ENCODE data around the gene SEMA6D.

Gene SEMA6D

DNA sequence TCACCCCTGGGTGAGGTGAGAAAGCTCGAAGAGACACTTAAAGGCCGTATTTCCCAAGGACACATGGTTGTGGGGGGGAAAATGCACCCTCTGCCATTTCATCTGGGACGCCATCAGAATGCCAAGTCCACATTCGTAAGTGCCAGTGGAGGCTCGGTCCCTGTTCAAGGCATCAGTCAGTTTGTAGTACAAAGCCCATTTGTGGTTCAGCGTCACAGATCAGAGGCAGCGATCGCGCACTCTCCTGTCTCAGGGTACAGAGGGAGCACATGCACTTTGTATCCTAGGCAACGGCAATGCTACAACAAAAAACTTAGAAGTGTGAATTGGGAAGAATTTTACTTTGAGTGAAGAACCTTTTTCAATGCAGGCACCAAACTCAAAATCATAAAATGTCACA, 27.2 kb downstream of the SEMA6D start:
- DNase-seq = no peak

DNA sequence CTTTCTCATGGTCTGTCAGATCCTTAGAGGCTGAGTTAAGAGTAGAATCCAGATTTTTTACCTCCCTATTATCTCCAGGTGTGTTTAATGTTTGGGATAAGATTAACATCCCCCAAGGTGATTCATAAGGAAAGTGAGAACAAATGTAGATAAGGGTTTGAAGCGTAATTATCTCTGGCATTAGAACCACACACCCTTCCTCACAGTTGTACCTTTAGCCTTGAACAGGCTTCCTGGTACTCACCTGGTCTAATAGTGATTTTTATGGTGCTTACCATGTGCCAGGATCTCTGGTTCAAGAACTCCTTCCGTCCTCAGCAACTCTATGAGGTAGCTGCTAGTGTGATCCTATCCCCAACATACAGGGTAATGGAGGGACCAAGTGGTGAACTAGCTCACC, 27.7 kb downstream of the SEMA6D start:
- DNase-seq = no peak

DNA sequence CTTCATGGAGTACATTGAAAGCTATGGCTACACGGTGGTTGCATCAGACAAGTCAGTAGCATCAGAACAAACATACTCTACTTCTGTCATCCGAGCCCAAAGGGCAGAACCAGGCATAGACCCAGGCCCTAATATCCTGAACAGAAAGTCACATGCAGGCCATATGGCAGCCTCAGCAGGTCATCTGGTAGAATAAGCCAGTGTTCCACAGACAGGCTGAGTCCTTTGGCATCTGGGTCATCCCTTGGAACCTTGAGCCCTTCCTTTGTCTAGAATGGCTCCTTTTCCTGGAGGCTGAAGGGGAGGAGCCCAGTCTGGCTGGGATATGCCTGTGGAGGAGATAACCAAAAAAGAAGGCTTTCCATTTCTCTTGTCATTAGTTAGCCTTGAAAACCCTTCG, 29.2 kb downstream of the SEMA6D start:
- no peak for DNase-seq

DNA sequence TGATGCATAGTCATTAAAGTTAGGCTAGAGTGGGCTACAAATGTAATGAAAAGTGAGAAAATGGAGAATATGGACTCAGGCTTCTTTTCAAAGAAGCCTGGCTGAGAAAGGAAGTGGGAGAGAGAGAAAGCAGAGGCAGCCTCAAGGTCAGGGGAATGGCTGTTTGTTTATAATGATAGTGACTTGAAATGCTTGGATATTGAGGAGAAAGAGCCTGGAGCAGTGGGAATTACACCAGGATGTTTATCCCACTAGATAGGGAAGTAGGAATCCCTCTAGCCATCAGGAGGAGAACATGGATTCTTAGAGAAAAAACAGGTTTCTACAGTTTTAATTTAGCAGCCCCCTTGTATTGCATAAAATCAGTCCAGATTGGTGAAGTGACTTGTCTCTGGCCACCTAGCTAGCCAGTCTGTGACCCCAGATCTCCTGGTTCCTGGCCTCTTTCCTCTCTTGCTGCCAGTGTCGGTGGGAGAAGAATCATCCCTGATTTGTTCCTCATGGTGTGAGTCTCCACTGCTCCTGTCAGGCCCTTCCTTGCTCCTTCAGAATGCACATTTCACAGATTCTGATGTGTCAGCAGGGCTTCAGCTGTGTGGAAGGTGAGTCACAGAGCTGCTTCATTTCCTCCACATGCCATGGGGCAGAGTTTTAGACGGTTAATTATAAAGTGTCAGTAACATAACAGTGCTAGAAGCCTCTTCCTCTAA, 32.9 kb downstream of the SEMA6D start:
- DNase-seq = no peak

DNA sequence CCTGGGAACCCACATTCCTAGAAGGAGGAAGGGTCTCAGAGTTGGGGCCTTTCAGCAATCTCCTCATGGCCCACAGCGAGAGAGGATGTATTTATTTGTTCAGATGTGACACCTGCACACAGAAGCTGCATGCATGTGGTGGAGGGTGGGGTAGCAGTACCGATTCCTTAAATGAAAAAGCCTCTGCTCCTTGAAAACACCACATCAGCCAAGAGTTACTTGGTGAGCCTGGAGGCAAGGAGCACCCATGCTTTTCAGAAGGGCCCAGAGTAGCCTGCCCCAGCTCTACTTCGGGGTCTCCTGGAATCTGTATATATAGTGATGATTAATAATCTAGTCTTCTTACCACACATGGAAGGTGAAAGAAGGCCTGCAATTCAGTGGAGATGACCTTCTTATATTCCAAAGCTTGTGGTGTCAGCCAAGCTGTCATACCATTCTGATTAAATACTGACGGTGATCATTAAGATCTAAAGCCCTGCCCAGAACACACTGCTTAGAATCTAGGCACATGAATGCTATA, 33.5 kb downstream of the SEMA6D start:
- no peak for DNase-seq

DNA sequence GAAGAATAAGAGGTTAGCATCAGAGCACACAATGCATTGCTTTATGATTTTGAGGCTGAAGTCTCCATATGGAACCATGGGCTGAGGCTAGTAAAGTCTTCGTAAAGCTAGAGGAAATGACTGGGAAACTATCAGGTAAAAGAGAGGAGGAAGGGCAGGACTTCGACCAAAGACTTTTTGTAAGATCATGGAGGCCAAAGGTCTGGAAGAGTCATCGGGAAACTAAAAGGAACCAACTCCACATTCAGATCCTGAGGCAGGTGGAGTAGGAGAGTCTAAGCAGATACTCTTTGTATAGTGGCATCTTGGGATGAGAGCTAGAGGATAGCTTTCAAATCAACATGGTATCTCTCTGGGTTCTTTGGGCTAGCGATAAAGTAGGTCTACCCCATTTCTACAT, 36.3 kb downstream of the SEMA6D start:
- no peak for DNase-seq

DNA sequence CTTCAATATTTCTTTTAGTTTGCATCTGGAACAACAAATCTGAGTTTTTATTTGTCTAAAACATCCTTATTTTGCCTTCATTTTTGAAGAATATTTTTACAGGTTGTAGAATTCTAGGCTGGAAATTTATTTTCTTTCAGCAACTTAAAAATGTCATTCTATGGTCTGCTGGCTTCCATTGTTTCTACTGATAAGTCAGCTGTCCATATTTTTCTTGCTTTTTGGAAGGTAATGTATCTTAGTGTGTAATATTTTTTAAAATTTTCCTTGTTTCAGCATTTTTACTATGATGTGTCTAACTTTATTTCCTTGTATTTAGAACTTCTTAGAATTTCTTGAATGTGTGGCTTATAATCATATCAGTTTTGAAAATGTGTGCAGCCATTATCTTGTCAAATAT, 37.0 kb downstream of the SEMA6D start:
- no peak for DNase-seq

DNA sequence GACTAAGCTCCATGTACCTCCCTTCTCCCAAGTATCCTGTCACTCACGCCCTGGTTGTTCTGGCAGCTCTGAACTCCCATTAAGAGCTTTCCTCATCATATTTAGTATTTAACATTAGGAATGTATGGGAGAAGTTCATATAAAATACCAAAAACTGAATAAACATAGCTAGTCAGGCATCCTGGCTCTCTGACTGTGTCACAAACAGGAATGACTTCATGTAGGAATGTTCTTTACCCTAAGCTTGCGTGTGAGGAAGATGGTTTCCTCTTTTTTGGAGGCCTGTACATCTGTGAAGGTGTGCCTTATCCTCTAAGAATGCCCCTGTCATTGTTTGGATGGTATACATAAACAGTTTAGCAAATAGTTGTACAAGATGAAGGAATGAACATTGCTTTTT, 38.6 kb downstream of the SEMA6D start:
- DNase-seq = no peak

DNA sequence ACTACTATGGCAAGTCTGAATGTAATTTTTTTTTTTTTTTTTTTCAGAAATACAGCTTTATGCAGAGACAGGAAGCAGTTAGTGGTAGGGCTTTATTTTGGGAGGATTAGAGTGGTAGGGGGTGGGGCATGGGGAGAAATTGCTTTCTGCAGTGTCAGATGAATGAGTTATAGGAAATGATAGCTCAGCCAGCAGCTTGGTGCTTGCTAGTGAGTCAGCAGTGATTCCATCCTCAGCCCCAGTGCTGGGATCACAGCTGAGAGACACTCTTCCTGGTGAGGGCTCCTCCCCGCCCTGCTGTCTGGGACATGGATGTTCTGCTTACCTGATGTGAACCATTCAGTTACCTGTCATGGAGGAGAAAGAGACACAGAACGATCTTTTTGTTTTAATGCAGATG, 39.6 kb downstream of the SEMA6D start:
- DNase-seq = no peak

DNA sequence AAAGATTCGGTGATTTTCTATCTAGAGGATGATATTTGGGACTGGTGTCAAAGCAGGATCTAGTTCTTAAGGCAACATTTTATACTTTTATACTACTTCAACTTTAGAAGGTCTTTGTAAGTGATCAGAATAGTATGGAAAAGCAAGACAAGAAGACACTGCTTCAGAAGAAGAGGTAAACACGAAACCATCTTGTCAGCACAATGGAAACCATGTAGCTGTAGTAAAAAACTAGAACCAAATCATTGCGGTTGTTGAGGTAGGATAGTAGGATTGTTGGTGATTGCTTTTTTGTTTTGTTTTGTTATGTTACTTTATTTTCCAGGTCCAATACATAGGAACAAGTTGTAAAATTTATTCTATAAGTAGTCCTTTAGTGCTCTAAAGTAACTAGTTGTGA, 40.0 kb downstream of the SEMA6D start:
- DNase-seq = no peak

DNA sequence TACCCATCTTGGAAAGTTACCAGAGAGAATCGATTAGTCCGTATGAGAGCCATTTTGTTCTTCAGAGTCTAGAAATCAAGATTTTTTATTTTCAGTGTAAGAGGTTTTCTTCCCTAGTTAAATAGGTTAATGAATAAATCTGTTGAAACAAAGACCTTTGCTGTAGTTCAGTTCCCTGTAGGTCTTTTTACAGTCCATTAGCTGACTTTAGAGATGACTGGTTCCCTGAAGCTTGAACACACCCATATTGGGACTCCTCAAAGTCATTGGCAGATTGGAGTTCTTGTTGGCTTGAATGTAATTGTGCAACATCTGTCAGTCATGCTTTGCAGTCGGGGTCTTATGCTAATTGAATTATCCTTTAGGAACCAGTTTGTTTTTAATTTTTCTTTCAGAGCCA, 45.3 kb downstream of the SEMA6D start:
- no peak for DNase-seq

DNA sequence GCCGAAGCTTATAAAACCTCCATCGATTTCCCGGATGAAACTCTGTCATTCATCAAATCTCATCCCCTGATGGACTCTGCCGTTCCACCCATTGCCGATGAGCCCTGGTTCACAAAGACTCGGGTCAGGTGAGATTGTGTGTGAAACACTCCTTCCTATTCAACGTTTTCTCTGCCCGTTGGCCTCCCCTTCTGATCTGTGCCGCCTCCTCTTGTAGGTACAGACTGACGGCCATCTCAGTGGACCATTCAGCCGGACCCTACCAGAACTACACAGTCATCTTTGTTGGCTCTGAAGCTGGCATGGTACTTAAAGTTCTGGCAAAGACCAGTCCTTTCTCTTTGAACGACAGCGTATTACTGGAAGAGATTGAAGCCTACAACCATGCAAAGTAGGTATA, 47.4 kb downstream of the SEMA6D start:
- DNase-seq = no peak

DNA sequence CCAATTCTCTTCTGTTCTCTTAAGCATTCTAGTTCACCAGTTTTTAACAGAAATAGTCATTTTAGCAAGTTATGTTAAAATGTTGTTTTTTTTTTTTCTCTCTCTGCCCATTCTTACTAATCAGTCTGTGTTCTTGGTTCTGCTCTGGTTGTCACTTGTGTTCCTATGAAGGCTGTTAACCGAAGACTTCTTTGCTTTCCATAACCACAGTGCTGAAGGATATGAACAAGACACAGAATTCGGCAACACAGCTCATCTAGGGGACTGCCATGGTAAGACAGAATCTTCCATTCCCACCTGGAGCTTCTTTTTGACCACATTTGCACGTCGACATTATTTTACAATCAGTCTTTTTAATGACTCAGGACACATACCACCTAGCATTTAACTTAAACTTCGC, 49.1 kb downstream of the SEMA6D start:
- DNase-seq = no peak

DNA sequence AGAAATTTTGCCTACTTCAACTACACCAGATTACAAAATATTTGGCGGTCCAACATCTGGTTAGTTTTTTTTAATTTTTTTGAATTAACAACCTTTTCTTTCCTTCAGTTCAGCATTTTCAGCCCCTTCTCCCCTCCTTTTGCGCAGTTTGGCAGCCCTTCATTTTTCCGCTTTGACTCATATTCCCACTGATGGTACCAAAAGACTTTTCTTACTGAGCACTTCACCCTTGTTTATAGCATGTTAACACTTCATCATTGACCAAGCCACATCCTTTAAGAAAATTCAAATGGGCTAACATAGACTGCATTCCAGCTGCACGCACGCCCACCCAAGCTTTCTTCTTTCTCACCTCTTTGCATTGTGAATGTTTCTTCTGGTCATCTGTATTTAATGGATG, 49.7 kb downstream of the SEMA6D start:
- DNase-seq = no peak

DNA sequence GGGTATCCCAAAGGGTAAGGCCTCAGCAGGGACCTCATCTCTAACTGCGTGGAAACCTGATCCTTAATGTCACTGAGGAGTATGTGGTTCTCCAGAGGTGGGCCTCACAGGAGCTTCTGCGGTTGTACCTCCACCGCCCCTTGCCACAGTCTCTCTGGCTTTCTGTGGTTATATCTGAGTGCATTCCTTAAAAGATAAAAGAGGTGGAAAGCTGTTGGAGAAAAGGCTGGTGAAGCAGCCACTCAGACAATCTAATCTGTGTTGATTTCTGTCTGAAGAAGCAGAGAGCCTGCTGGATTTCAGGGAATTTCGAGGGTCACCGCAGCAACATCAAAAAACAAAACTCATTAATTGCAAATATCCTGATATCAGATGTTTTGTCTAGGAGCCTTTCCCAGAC, 51.4 kb downstream of the SEMA6D start:
- no peak for DNase-seq

DNA sequence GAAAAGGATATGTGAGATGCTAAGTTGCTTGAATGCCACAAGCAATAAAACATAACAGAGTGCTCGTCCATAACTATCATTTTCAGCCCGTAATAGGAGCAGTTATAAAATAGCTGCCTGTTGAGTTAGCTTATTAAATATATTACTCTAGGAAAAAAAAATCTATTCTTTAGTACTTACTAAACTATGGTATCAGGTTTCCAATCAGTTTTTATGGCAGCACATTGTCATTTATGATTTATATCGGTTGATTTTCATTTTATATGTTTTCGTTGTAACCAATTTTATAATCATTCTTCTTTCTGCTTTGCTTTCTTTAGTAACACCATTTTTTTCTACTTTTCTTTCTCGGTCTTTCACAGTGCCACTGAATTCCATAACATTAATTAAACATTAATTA, 51.9 kb downstream of the SEMA6D start:
- no peak for DNase-seq

DNA sequence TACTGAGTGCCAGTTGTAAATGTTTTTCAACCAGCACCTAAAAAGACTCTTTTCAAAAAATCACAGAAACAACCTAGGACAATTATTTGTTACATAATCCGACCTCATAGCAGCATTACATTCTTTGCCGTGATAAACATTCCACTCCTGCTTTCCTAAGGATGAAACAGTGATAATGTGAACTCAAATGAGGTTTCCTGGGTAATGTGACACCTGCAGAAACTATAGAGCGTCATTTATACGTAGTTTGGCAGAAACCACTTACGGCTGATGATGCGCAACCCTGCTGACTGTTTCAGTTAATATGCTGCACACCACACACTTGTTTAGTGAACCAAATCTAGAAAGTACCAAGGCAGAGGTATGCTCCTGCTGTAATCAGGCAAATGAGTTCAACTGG, 55.8 kb downstream of the SEMA6D start:
- no peak for DNase-seq

DNA sequence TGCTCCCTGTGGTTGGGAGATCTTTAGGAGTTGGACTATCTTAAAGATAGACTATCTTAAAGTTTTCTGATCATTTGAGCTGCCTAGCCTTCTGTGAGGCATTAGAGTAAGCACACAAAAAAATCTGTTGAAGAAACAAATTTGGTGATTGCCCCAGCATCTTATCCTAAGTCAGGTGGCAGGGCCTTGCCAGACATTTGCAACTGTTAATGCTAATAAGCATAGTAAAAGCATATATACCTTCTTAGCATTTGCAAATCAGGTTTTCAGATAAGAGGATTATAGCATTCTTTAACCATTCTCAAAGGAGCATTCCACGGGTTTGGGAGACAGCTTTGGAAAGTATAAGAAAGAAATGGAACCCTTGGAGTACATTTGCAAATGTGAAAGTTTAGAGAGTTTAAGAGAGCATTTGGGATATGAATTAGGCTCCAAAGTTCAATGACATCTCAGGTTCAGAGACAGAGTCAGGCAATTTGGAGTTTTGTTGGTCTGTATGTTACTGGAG, 61.0 kb downstream of the SEMA6D start:
- no peak for DNase-seq

DNA sequence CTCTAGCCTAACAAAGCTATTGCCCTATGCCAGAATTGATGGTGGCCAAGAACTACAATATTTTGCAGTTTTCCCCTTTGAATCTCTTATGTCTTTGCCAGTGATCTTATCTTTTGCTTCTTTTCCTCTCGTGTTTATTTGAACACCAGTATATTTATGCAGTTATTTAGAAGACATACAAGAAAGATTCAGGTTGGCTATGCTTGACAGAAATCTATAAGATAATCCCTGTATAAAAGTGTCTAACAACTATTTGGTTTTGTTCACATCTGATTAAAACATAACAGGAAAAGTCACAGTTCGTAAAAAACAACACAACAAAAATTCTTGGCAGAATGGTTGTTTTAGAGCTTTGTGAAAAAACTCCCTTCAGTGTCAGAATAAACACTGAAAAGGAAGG, 63.7 kb downstream of the SEMA6D start:
- no peak for DNase-seq

DNA sequence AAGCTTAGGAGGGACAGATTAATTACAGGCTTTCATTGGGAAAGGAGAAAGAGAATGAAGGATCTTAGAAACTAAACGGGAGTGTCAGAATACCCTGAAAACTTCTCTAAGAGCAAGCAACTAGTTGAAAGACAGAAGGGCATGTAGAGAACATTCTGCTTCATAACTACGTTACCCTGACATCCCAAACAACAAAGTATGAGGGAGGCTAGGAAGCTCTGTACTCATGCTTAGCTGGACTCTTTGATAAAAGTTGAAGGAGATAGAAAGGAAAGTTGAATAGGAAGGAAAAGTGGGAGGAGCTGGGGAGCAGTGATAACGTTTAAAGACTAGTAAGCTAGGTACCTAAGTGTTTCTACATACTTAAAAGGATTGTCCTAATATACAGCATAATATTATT, 64.2 kb downstream of the SEMA6D start:
- DNase-seq = no peak

DNA sequence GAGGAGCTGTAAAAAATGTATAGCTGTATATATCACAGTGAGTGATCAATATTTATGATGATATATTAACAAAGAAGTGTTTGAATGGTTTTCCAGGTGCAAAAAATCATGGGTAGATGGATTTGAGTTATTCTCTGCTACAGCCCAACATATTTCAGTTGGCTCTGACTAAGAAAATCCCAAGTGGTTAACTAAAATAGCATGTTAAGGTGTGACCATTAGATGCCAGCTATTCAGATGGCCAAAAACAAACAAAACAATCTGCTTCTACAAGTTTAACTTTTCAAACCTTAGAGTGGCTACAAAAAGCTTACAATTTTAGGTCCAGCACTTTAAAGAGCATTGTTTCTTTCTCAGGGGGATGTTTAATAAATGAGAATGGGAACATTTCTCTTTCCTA, 67.5 kb downstream of the SEMA6D start:
- no peak for DNase-seq

DNA sequence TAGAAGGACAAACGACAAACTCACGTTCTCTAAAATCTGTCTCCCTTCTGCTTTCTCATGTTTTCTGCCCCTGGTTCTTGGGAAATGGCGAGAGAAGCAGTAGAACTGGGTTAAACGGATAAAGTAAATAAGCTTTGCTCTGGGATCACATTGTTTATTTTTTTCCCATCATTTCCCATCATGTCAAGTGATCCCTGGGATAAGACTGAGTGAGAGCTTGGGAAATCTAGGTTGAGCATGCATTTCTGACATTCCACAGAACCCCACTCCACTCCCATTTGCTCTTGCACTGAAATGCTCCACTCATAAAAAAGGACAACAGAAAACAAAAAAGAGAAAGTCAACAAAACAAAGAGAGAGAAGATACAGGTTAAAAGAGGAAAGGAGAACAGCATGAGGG, 69.1 kb downstream of the SEMA6D start:
- DNase-seq = no peak

DNA sequence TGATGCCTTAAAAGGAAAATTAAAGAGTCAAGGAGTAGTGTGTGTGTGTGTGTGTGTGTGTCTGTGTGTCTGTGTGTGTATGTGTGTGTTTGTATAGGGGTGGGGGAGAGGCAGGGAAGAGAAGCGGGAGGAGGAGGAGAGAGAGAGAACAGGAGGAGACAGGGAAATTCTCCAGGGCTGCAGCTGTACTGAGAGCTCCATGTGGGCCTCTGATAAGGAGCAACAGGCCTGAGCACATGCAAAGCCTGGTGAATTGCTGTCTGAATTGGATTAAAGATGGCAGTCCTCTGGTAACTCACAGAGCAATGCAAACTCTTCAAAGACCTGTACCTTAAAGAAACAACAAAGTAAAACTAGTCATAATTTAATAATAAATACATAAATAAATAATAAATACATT, 70.6 kb downstream of the SEMA6D start:
- no peak for DNase-seq

DNA sequence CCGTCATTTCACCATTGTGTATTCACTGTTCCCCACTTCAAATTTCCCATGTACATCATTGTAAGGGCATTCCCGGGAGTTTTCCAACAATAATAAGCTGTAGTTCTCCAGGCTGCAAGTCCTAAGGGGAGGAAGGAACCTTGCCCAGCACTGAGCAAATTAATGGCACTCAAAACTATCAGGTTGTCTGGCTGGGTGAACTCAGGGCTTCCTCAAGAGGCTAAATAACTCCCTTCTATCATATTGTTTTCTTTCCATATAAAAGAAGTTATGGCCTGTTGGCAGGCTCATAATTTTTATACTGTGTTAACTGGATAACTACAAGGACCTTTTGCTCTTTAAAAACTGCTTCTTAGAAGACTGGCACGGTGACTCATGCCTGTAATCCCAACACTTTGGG, 71.4 kb downstream of the SEMA6D start:
- DNase-seq = no peak

DNA sequence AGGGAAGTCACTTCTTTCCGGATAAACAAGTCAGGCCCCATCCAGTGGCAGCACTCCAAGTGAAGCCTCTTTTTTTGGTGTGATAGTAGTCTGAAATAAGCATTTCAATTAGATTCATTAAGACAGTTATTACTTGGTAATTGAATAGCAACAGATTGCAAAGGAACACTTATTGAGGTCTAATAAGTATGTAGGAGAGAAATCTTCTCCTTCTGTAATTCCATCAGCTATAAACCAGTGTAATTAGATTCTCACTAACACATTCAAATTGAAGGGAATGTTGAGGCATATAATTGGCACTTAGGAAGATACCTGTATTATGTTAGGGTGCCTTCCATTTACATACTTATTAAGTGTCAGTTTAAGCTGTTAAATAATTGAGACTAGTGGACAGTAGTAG, 73.9 kb downstream of the SEMA6D start:
- no peak for DNase-seq

Measured in stimulated activated CD4-positive, alpha-beta T cell treated with anti-CD3 and anti-CD28 coated beads, Interleukin-4, amount 100 ng/mL, for 4 hours (primary cell).